SKM-1 treated with dmso at 0.1 percent for 144 hours (cell line): ENCODE measurements around the gene C7orf25.
A peak's percentile ranks its signal among the peaks of the same experiment; 100 is the strongest.

Experiments used
- DNase-seq: peaks from one replicate; lab custom pipeline; 2025; ENCODE audit not compliant: unreplicated experiment; lab: John Stamatoyannopoulos, UW

Gene C7orf25

DNA sequence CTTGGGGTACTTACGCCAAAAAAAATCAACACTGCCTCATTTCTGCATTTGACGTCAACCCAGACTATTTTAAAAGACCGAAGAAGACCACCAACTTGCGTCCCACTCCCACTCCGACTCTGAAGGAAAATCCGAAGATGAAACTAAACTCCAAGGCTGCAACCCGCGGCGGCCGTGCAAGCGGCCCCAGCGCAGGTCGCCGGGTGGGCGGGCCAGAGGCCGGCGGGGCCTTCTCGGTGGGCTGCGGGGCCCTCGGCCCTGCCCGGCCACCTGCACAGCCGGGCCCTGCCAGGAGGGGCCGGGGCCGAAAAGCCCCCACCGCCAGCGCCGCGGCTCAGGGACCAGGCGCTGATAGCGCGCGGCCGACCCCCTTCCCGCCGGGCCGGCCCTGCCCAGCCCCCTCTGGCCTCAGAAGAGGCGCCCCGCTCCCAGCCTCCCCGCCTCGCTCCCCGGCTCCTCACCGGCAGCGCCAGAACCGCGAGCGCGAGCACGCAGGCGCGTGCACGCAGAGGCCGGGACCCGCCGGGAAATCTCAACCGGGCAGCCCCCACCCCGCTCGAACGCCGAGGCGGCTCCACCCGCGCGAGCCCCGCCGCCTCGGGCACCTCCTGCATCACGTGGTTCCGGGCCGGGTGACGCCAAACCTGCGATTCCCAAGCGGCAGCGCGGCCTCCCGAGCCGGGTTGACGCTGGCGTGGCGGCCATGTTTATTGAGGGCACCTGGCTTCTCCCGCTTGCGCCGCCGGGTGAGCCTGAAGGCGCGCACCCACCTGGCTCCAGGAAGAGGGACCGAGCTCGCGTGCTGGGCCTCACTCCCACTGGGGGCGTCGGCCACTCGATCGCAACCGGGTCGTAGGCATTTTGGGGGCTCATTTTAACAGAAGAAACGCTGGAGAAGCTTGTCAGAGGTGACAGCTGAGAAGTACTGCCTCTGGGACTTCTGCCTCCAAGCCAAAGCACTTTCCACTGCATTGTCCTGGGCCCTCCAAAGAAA is at the start of gene C7orf25:
TSS of gene C7orf25 (minus strand) at position 617 of the 994 bp plus-strand sequence. CDS start 1,170 bp downstream, outside the sequence.
- peak; percentile 90 for DNase-seq

DNA sequence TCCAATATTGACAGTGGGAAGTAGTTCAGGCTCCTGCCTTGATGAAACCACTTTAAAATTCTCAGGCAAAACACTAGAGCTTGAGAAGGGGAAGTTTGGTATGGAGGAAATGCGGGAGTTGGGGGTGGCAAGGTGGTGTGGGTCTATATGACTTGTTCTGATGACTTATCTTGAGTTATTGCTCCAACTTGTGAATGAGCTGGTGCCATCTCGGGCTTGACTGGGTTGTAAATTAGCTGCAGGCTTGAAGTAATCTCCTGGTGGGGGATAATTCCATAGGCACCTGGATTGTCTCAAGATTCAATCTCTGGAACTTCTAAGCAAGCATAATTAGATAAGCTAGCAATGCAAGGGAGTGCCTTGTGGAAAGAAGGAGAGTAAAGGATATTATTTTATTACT is 49.3 kb upstream of the C7orf25 start:
- no peak for DNase-seq

DNA sequence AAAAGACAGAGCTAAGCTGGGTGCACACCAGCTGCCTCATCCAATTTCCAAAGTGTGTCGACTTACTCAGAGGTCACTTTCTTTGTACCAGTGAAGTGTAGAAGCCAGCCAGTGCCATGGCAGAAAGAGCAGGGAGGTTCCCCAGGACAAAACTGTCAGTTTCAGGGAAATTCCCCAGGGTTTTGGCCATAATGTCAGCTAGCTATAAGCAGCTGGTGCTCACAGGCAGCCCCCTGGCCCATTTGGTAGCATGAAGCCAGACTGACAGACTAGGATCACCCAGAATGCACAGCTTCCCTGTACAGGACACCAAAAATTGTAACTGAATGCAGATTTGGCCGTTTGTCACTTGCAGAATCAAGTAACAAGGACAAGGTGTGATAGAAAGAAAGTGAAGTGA is 48.9 kb upstream of the C7orf25 start:
- no peak for DNase-seq

DNA sequence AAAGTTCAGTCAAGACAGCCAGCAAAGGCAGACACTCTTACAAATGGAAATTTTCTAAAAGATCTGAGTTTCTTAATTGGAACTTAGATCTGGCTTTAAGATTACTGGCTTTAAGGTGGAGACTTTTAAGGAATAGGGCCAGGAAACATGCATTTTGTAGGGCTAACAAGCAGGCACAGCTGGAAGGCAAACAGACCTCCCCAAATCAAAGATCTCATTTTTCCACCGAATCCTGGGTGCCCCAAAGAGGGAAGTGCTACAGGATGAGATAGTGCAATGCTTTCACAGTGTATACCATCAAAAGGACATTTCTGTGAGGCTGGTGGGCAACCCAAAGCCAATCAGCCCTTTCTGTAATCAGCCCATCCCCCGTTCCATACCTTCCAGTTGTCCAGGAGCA is 47.7 kb upstream of the C7orf25 start:
- no peak for DNase-seq

DNA sequence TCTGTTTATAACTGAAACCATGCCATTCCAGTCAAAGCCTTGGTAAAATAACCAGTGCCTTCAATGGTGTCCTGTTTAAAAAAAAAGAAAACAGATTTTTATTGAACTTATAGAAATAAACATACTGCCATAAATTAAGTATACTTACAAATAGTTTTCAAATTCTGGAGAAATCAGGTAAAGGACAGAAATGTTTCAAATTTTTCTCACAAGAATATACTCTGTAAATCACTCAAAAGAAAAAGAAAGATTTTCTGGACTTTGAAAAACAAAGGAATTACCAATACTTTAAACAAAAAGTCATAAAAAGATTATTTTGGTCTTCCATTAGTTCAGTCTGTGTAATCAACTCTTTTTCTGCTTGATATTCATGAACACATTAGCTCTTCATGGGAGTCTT is 44.2 kb upstream of the C7orf25 start:
- DNase-seq, result no peak

DNA sequence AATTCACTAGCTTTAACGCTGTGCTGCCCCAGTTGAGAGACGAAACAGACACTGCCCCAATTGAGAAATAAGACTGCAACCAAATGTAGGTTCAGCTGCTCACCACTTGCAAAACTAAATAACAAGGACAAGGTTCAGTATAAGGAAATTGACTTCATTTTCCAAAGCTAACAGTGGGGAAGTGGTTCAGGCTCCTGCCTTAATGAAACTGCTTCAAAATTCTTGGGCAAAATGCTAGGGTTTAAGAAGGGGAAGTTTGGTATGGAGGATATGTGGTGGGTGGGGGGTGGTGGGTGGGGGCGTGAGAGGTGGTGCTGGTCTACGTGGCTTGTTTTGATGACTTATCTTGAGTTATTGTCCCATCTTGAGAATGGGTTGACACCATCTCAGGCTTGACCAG is 42.1 kb upstream of the C7orf25 start:
- DNase-seq, result peak; percentile 30

DNA sequence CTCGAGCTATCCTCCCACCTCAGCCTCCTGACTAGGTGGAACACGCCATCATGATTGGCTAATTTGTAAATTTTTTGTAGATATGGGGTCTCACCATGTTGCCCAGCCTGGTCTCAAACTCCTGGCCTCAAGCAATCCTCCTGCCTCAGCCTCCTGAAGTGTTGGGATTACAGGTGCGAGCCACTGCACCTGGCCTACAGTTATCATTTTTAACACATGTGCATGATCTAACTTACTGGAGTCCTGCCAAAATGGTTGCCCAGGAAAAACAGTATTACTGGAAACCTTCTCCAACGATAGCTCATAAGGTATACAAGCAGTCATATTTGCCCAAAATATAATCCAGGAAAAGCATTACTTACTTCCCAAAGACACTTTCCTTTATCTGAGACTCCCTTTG is 40.5 kb upstream of the C7orf25 start:
- no peak for DNase-seq

DNA sequence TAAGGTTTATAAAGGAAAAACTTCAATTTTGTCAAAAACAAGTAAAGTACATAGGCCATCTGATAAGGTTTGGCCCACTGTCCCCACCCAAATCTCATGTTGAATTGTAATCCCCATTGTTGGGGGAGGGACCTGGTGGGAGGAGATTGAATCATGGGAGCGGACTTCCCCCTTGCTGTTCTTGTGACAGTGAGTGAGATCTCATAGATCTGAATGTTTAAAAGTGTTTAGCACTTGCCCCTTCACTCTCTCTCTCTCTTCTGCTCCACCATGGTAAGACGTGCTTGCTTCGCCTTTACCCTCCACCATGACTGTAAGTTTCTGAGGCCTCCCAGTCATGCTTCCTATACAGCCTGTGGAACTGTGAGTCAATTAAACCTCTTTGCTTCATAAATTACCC is 38.5 kb upstream of the C7orf25 start:
- DNase-seq, result no peak

DNA sequence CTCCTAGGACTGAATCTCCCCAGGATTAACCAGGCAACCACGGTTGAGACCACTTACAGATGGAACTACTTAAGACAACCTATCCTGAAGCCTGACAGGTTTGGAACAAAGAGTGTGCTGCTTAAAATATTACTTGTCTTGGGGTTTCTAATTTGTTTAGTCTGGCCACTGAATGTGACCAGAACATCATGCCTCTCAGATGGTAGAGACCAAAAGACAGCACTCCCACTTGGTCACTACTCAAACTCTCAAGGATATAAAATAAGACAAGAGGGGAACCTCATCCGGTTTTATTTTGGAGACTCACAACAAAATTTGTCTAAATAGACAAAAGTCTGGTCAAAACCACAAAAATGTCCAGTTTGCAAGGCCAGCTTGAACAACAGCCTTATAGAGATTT is 35.7 kb upstream of the C7orf25 start:
- DNase-seq, result no peak

DNA sequence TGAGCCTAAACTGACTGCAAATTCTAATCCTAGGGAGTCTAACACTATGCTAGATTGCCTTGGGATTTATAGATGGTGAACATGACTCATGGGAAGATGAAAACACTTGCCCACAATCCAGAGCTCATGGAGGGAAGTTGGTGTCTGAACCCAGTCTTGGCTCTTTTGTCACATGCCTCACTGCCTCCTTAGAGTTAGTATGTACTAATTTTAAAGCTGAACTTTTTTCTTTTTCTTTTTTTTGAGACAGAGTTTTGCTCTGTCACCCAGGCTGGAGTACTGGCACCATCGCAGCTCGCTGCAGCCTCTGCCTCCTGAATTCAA is 34.7 kb upstream of the C7orf25 start:
- DNase-seq, result no peak

DNA sequence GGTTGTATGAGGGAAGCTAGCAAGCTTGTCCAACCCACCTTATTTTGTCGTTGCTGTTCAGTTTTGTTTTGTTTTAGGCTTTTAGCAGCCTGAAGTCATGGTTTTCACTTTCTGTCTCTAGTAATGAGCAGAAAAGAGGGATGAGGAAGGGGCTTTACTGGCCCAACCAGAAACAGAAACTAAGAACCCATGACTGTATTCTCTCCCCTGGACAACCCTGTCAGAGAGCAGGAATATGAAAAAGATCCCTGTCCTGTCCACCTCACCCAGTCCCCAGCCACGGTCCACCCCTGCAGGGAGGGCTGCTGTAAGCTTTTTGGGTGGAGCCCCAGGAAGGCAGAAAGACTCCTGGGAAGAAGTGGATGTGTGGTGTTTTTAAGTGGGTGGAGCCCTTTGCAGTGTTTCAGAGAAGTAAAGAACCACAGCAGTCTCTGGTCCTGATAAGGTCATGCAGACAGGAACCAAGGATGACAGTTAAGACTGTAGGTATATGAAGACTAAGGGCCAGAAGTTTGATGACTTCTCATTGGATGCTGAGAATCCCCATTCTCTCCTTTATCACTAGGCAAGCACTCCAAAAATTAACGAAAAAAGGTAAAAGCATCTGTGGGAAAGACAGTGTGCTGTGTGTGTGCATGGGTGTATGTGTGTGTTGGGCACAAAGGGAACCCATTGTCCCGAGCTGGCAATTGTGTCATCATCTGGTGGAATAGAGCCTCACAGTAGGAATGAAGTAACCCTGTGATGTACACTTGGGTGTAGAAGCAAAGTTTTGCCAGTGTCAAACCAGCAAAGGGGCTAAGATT is 34.2 kb upstream of the C7orf25 start:
- DNase-seq, result no peak

DNA sequence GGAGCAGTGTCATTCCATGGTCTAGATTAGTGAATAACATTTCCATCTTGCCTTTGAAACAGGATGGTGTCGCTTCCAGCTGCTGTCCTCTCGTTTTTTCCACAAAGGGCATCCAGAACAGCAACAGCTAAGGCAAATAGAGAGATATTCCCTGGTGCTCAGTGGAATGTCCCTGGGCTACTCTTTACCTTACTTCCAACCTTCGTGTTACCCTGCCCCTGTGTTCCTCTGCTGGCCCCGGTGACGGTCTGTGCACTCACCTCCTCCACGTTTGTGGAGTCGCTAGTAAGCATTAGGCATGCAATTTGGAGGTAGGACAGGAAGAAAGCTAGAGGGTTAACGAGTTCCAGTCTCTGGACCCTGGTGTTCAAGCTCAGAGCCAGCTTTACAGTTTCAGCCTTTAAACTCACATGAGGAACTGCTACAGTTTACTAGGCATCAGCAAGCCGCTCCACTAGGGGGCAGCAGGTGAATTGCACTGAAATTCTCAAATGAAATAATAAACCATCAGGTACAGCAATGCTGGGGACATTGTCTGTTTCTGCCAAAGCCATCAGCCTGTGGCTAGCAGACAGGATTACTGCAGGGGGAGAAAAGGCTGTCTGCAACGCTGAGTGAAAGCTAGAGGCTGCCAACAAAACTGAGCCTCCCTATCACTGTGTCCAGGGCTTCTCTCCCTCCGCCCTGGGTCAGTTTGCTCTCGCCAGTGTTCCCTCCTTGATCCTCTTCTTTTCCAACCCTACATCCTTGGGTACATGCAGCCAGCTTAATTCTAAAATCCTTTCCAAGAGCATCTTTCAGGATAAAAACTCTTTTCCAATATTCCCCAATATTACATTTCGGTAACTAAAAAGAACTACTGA is 29.3 kb upstream of the C7orf25 start:
- DNase-seq, result peak; percentile 65

DNA sequence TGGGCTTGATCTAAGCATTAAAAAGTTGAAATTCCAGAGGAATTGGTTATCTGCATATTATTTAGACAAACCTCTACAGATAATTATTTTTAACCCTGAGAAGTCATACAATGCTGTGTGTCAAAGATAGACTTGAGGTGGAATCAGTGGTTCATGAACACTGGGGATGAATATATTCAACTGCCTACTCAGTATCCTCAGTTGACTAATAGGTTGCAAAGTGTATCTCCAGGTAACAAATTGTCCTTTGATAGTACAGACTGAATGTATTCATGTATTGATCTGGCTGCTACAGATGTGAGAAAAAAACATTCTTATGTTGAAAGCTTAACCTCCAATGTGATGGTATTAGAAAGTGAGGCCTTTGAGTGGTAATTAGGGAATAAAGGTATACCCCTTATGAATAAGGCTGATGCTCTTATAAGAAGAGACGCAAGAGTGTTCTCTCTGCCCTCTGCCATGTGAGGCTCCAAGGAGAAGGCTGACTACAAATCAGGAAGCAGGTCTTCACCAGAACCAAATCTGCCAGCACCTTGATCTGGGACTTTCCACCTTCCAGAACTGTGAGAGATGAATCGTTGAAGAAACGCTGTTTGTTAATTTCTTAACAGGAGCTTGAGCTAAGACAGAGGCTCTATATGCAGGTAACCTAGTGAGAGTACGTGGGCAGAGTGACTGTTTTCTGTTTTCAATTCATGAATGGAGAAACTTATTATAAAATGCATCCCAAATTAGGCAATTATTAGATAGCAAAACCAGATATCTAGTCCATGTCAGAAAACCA is 27.8 kb upstream of the C7orf25 start:
- no peak for DNase-seq

DNA sequence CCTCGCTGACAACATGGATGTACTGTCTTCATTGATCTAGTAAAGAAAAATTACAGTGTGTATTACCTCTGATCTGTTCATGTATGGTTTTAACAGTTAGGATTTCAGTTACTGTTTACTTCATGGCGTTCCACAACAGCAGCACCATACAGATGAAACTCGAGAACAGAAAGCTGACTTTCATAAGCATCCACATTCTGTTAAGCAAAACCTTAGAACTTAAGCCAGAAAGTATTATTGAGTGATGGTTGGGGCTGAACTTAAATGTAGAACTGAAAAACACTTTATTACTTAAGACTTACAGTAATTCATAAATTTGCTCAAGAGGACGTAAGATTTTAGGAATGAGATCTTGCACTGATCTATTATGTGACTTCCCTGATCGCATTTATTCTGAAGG is 24.0 kb upstream of the C7orf25 start:
- no peak for DNase-seq

DNA sequence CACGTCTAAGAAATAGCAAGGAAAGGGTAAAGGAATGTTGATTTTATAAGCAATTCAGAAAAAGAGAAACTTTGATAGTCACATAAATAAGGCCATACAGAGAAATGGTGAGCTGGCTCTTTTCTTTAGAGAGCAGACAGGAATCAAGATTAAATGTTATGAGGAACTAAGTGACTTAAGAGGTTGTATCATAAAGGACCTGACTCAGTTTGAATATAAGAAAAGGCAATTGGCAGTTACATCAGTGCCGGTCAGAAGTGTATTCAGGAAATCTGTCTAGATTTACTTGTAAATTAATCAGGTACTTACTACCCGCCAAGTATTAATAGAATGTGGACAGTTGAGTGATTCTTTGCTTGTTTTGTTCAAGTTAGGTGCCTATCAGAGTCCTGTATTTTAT is 22.4 kb upstream of the C7orf25 start:
- DNase-seq, result no peak

DNA sequence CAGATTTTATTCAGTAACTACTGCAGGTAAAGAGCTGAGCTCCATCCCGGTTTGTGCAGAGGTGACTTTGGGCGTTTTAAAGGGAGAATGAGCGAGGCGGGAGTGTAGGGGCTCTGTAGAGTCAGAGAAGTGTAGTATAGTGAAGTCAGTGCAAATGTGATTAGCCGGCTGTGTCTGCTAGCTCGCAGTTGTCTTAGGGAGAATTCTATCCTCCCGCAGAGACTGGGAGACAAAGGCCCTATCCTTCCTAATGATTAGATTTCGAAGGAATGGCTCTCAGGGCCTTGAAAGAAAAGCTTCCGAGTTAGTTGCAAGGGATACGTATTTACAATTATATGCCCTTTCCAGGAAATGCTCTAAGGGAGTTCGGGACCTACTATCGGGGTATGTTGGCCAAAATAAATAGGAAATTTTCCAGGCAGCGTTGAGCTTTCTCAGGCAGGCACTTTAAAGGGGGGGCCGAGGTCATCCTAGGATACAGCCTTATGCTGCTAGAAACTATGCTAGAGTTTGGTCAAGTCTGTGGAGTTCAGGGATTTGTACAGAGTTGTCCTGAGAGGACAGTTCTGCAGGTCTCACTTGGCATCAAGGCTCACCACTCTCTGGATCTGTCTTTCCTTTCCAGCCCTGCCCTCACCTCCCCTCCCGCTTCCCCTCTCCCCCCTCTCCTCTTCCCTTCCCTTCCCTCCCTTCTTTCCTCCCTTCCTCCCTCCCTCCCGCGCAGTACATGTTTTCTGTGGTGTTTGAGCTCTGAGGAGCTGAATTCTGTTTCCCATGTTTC is 21.1 kb upstream of the C7orf25 start:
- no peak for DNase-seq

DNA sequence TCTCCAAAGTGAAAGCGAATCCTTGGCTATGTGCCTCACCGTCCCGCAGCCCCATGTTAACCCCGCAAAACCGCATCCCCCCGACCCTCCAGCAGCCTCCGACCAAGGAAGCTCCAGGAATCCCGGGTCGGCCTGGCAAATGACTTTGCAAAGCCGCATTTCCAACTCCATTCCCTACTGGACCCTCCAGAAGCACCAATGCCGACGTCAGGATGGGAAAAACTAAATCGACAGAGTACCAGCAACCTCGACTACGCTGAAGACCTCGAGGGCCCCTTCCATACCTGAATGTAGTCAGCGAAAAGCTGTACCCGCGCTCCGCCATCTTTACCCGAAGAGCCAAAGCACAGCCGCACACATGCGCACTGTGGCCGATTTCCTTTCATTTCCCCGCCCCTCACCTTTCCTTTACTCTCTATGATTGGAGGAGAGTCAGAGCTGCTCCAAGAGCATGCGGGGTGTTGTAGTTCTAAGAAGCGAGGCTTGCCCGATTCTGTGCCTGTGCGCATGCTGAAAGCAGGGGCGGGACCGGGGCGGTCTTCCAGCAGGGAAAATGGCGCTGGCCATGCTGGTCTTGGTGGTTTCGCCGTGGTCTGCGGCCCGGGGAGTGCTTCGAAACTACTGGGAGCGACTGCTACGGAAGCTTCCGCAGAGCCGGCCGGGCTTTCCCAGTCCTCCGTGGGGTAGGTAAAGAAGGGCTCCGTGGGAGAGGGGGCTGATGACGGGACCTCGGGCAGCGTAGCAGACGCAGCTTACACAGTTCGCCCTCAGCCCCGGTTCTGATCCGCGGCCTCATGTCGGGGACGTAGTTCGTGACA is 20.2 kb upstream of the C7orf25 start, which contains the start of the genes MRPL32 and PSMA2:
TSS of gene MRPL32 (plus strand) at position 543 of the 818 bp plus-strand sequence. CDS start at position 554, 11 bp downstream.
TSS of gene PSMA2 (minus strand) at position 341 of the 818 bp plus-strand sequence. CDS start at position 325, 16 bp downstream.
- DNase-seq, result peak; percentile 99

DNA sequence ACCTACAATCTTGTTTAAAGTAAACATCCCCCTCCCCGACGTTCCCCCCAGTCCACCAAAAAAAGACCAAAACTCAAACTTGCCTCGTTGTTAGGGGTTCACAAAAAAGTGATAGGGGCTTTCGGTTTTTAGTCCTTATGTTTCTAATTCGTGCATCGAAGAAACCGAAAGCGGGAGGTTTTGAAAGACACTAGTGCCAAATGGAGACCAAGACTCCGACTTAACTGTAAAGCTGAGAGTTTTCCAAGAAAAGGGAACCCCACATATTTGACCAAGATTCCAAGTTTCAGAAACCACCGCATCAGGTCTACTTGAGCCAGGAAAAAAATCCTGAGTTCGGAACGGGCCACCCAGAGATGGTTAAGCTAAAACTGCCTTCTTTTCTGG is 19.6 kb upstream of the C7orf25 start:
- no peak for DNase-seq

DNA sequence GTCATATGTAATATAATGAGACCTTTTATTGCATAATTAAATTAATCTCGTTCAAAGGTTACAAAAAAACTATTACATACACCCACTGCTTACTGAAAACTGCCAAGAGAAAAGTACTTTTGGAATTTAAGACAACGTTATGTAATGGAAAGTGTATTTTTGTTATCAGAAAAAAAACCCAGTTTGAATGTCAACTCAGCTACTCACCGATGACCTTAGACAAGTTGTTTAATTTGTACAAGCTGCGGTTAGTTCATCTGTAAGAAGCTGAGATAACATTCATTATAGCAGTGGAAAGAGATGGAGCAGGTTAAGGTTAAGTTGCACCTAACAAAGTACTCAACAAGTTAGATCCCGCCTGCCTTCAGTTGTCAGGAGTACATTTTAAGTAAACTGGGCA is 19.0 kb upstream of the C7orf25 start:
- DNase-seq, result no peak
